Kidney (tissue), 14 donors: ENCODE results near the gene EP400. TPM values are rescaled to one million over a fixed set of nuclear protein-coding genes. Genes with fewer than 3 reads are reported as not detected.
"Not testable (repeated sequence)": the region's sequence is repeated elsewhere in the genome, so short reads cannot be mapped to it uniquely, and the experiment has no call there.

Experiments
- DNase-seq, 5 donors: peaks; one replicate each; pipeline ENCODE4 v3.0.0-alpha.2; 2013 to 2020
- FAIRE-seq: peaks from 2 replicates; lab custom pipeline; 2012; peaks lifted over from hg19 to GRCh38; lab: Jason Lieb, UNC
- H3K27ac ChIP-seq, 2 donors: one replicate each; pipeline ENCODE4 v1.7.0; 2013; ENCODE audit warnings: low read depth in 2 of 2, low read length in 2 of 2, inconsistent platforms in 1 of 2
- H3K27me3 ChIP-seq: one replicate; pipeline ENCODE4 v1.7.1; 2013; ENCODE audit warnings: low read length, inconsistent platforms; ENCODE audit not compliant: control insufficient read depth, insufficient read depth
- H3K36me3 ChIP-seq, 3 donors: one replicate each; pipeline versions ENCODE4 v1.7.0 to v1.7.1; 2013; ENCODE audit warnings: low read length in 3 of 3, control low read depth in 1 of 3, inconsistent platforms in 1 of 3; ENCODE audit not compliant: insufficient read depth in 3 of 3, control insufficient read depth in 2 of 3
- H3K4me1 ChIP-seq, 3 donors: one replicate each; pipeline versions ENCODE4 v1.7.0 to v1.7.1; 2013; ENCODE audit warnings: low read length in 3 of 3, inconsistent platforms in 1 of 3, low read depth in 1 of 3; ENCODE audit not compliant: control insufficient read depth in 2 of 3, insufficient read depth in 2 of 3
- H3K4me3 ChIP-seq, 3 donors: one replicate each; pipeline versions ENCODE4 v1.7.0 to v1.8.1; 2013; ENCODE audit warnings: low read length in 3 of 3, control low read depth in 1 of 3, inconsistent platforms in 1 of 3
- H3K9ac ChIP-seq, 3 donors: one replicate each; pipeline versions ENCODE4 v1.7.0 to v1.7.1; 2013; ENCODE audit warnings: low read length in 3 of 3, control low read depth in 1 of 3, inconsistent platforms in 1 of 3
- H3K9me3 ChIP-seq, 3 donors: one replicate each; pipeline versions ENCODE4 v1.7.0 to v1.7.1; 2013; ENCODE audit warnings: low read length in 3 of 3, control low read depth in 1 of 3, inconsistent platforms in 1 of 3; ENCODE audit not compliant: control insufficient read depth in 2 of 3, insufficient read depth in 1 of 3
- intact Hi-C: fragments of 100-400 bp; cut with DNase I; formaldehyde crosslinking; loops from one replicate; pipeline ENCODE4 v1.11.1; 2022
- polyA plus RNA-seq: library from polyadenylated mRNA; stranded (reverse); fragments of 350-450 nt; fragmentation: Illumina TruSeq; extraction: RNeasy Lipid Tissue Mini Kit (QIAGEN cat#74804); gene quantifications from one replicate; pipeline ENCODE4 v1.2.3, GENCODE V29; 2014; ENCODE audit warnings: low read depth, low replicate concordance; ENCODE audit not compliant: insufficient read depth
- total RNA-seq: library from RNA; stranded (reverse); fragmentation: NEBNext Ultra II Directional; extraction: Animal tissue kit (Norgen Biotek cat#: 25700); gene quantifications from one replicate; pipeline ENCODE4 v1.2.1, GENCODE V29; 2021
- TF ChIP-seq, protein P1 (sequence below): IDR thresholded peaks from 3 replicates; pipeline ENCODE4 v1.5.1; 2012; ENCODE audit warnings: mild to moderate bottlenecking, moderate library complexity, borderline replicate concordance; ENCODE audit not compliant: insufficient read depth; ENCODE audit errors: extremely low read depth
- donor health status: control.
- donor health status: control.
- donor health status: control.
- donor health status: control.
- donor health status: control.
- donor health status: DM: yes; HTN: yes; CAD: no.
- donor health status: Normal renal cell carcinoma (clear cell type).

Gene EP400
- total and polyA plus RNA-seq, 2 donors from 2014 or later: 7.5 to 44.7 TPM

DNA sequence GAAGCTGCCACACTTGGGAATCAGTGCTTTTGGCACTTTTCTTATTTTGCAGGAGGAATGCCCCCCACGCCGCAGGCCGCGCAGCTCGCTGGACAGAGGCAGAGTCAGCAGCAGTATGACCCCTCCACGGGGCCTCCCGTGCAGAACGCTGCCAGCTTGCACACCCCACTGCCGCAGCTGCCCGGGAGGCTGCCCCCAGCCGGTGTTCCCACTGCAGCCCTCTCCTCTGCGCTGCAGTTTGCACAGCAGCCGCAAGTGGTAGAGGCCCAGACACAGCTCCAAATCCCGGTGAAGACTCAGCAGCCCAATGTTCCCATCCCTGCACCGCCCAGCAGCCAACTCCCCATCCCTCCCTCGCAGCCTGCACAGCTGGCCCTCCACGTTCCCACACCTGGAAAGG, 32.3 kb downstream of the EP400 start:
- Histone ChIP-seq H3K4me1 (no peaks in the 10 kb centered on the region), H3K36me3 (peaks cover 2 to 26% (median 21%) of the 10 kb centered on the region in 3 donors), H3K27ac (no peak overlapping the region), H3K4me3 (no peak overlapping the region), H3K27me3 (no peaks in the 10 kb centered on the region), H3K9ac (no peak overlapping the region), H3K9me3 (no peaks in the 10 kb centered on the region)
- no peak for DNase-seq
- TF ChIP-seq, protein P1, sequence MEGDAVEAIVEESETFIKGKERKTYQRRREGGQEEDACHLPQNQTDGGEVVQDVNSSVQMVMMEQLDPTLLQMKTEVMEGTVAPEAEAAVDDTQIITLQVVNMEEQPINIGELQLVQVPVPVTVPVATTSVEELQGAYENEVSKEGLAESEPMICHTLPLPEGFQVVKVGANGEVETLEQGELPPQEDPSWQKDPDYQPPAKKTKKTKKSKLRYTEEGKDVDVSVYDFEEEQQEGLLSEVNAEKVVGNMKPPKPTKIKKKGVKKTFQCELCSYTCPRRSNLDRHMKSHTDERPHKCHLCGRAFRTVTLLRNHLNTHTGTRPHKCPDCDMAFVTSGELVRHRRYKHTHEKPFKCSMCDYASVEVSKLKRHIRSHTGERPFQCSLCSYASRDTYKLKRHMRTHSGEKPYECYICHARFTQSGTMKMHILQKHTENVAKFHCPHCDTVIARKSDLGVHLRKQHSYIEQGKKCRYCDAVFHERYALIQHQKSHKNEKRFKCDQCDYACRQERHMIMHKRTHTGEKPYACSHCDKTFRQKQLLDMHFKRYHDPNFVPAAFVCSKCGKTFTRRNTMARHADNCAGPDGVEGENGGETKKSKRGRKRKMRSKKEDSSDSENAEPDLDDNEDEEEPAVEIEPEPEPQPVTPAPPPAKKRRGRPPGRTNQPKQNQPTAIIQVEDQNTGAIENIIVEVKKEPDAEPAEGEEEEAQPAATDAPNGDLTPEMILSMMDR: no peak
- intact Hi-C loops: no loop called here
- FAIRE-seq: no peak

DNA sequence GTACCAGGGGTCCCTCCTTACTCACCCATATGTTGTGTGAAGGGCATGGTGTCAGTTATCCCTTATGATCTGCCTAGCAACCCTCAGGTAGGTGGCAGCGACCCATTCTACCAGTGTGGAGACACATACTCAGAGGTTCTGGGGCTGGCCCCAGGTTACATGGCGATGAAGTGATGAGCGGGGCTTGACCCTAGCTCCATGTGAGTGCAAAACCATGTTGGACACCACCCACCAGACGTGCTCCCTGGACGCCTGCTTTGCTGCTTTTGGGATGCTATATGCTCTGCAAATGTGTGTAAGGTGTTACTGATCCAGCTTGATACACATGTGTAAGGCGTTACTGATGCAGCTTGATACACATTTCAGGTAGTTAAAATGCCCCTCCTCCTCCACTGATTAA, 33.3 kb downstream of the EP400 start:
- Histone ChIP-seq H3K27ac (no peak overlapping the region), H3K4me1 (no peaks in the 10 kb centered on the region), H3K4me3 (no peak overlapping the region), H3K36me3 (peaks cover 2 to 35% (median 26%) of the 10 kb centered on the region in 3 donors), H3K9me3 (no peaks in the 10 kb centered on the region), H3K27me3 (no peaks in the 10 kb centered on the region), H3K9ac (no peak overlapping the region)
- intact Hi-C loops: no loop called here
- DNase-seq (no peak), FAIRE-seq (no peak)
- TF ChIP-seq, protein P1: no peak

DNA sequence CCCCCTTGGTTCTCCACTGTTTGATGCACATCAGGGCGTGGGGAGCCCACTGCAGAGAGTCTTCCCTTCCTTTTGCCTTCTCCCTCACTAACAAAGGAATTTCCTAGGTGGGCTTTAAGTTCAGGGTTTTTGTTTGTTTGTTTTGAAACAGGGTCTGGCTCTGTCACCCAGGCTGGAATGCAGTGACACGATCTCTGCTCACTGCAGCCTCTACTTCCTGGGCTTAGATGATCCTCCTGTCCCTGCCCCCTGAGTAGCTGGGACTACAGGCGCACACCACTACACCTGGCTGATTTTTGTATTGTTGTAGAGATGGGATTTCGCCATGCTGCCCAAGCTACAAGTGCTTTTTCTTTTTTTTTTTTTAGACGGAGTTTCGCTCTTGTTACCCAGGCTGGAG, 33.8 kb downstream of the EP400 start:
- DNase-seq (peak in 3 of 5 donors; percentile 12 to 23 (median 21)), FAIRE-seq (no peak)
- Histone ChIP-seq H3K9ac (no peak overlapping the region), H3K9me3 (no peaks in the 10 kb centered on the region), H3K27me3 (no peaks in the 10 kb centered on the region), H3K4me3 (no peak overlapping the region), H3K27ac (no peak overlapping the region), H3K4me1 (no peaks in the 10 kb centered on the region), H3K36me3 (peaks cover 2 to 41% (median 31%) of the 10 kb centered on the region in 3 donors)
- intact Hi-C loops: no loop called here
- TF ChIP-seq, protein P1: no peak

DNA sequence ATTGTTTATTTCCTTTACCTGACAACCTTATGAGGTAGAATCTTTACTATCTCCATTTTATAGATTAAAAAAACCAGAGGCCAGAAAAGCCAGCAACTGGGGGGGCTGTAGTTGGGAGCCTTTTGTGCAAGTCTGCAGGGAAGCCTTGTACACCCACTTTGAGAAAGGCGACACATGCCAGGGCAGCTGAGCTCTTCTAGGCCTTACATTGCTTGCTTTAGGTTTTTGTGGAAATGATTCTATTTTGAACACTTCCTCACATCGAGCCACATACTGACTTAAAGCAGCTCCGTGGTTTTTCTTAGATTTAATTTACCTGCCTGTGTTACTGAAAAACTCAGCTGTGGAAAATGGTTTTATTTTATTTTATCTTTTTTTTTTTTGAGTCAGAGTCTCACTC, 34.6 kb downstream of the EP400 start:
- no peak overlapping the region for H3K4me3 ChIP-seq
- intact Hi-C loops: no loop called here
- no peaks in the 10 kb centered on the region for H3K4me1 ChIP-seq
- H3K36me3 ChIP-seq: peaks cover 2 to 43% (median 32%) of the 10 kb centered on the region in 3 donors
- H3K9ac ChIP-seq: no peak overlapping the region
- DNase-seq (no peak), FAIRE-seq (no peak)
- TF ChIP-seq, protein P1: no peak
- no peaks in the 10 kb centered on the region for H3K27me3 ChIP-seq
- no peak overlapping the region for H3K27ac ChIP-seq
- H3K9me3 ChIP-seq: no peaks in the 10 kb centered on the region

DNA sequence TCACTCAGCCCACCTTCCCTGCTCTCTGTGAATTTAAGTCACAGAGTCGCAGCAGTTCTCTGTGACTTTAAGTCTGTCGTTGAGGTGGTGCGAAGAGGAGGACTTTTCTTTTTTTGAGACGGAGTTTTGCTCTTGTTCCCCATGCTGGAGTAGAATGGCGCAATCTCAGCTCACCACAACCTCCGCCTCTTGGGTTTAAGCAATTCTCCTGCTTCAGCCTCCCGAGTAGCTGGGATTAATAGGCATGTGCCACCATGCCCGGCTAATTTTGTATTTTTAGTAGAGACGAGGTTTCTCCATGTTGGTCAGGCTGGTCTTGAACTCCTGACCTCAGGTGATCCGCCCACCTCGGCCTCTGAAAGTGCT, 35.8 kb downstream of the EP400 start:
- H3K9ac ChIP-seq, H3K9me3 ChIP-seq, H3K4me1 ChIP-seq, DNase-seq, FAIRE-seq, H3K27me3 ChIP-seq, intact Hi-C loops, H3K4me3 ChIP-seq, H3K27ac ChIP-seq: not testable (repeated sequence)
- peaks cover 2 to 47% (median 38%) of the 10 kb centered on the region in 3 donors for H3K36me3 ChIP-seq
